Measurements from ENCODE around the gene ELMO1. TPM values are rescaled to one million over a fixed set of nuclear protein-coding genes. Genes with fewer than 3 reads are reported as not detected.
A peak's percentile ranks its signal among the peaks of the same experiment; 100 is the strongest.

ELMO1 gene
- total RNA-seq, 1 donor, result under 0.01 TPM

DNA sequence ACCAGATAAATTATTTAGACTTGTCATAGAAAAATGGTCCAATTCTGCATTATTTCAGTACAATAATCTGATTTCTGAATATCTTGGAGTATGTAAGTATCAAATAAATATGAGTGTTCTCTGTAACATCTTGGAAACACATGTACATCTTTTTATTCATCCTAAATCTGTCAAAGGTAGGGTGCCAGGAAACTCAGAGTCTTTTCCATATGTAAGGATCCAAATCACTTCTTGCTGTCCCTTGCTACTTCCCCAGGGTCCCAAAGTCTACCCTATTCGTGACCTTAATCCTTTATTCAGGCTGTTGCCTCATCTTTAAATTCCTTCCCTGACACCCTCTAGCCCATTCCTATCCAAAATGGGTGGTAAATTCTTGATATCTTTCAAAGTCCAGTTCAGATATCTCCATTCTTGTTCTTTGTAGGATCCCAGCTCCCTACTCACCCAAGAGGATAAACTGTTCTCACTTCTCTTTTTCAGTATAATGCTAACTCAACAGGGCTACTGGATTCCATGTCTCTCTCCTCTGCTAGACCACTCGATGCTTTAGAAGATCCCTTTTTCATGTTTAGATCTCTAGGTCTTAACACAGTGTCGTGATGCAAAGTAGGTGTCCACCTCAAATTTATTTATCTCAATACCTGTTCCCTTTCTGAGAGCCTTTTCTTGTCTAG lies 493.1 kb downstream of the ELMO1 start:
- no peak overlapping the region for H3K4me3 ChIP-seq (ENCODE audit: low read depth, low read length)

DNA sequence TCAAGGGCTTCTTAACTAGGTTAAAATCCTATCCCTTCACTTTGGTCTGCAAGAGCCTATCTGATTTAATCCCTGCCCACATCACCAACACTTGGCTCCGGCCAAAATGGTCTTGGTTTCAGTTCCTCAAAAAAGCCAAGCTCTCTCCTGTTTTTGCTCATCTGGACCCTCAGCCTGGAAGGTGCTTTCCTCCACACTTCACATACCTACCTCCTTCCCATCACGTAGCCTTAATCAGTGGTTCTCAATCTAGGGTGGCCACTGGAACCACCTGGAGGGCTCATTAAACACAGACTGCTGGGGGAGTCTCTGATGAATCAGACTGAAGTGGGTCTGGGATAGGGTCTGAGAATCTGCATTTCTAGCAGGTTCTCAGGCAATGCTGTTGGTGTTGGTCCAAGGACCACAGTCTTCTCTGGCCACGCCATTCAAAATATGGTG lies 497.4 kb downstream of the ELMO1 start:
- TF ChIP-seq, protein P1, sequence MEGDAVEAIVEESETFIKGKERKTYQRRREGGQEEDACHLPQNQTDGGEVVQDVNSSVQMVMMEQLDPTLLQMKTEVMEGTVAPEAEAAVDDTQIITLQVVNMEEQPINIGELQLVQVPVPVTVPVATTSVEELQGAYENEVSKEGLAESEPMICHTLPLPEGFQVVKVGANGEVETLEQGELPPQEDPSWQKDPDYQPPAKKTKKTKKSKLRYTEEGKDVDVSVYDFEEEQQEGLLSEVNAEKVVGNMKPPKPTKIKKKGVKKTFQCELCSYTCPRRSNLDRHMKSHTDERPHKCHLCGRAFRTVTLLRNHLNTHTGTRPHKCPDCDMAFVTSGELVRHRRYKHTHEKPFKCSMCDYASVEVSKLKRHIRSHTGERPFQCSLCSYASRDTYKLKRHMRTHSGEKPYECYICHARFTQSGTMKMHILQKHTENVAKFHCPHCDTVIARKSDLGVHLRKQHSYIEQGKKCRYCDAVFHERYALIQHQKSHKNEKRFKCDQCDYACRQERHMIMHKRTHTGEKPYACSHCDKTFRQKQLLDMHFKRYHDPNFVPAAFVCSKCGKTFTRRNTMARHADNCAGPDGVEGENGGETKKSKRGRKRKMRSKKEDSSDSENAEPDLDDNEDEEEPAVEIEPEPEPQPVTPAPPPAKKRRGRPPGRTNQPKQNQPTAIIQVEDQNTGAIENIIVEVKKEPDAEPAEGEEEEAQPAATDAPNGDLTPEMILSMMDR (IDR thresholded peaks at IDR 0.05; ENCODE audit: insufficient read depth, low read depth, low read length), result no peak
- no peak overlapping the region for H3K4me3 ChIP-seq (ENCODE audit: low read depth, low read length)
- no peak for DNase-seq (ENCODE audit: low read depth)

More for the DNA sequence above, 493.1 kb downstream of the ELMO1 start:
- DNase-seq (ENCODE audit: low read depth), result no peak
- TF ChIP-seq, protein P1 (IDR thresholded peaks at IDR 0.05; ENCODE audit: insufficient read depth, low read depth, low read length), result no peak

DNA sequence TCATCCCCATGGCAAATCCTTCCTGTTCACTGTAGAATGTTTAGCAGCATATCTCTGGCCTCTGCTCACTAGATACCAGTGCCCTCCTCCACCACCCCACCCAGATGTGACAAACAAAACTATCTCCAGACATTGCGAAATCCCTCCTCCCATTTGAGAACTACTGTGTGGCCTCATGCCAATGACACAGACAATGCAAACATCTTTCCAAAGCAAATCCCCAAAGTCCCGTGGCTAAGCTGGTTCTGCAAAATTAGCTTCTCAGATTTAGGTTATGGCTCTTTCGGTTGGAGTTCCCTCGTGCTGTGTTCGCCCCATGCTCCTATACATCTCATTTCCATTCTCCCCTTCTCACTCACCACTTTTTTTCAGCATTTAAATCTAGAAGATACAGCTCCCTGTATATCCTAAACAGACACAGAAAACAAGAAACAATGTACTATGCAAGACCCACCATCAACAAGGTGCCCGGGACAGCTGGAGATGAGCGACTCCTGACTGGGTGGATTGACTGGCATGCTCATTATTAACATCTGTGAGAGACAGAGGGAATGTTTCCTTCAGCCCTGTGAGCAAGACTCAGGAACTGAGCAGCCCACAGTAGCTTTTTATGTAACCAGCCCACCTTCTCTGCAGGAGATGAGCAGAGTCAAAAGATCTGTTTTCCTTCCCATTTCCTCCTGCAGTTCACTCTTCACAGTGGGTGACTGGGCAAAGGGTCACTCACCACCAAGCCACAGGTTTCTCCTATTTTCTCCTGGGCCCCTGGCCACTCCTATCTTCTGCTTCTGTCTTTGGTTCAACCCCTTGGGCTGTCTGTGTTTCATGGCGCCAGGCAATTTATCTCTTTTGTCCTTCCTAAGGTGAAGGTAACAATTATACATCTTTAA lies 498.7 kb downstream of the ELMO1 start:
- DNase-seq (ENCODE audit: low read depth), result peak; percentile 3
- TF ChIP-seq, protein P1 (IDR thresholded peaks at IDR 0.05; ENCODE audit: insufficient read depth, low read depth, low read length), result no peak
- no peak overlapping the region for H3K4me3 ChIP-seq (ENCODE audit: low read depth, low read length)

DNA sequence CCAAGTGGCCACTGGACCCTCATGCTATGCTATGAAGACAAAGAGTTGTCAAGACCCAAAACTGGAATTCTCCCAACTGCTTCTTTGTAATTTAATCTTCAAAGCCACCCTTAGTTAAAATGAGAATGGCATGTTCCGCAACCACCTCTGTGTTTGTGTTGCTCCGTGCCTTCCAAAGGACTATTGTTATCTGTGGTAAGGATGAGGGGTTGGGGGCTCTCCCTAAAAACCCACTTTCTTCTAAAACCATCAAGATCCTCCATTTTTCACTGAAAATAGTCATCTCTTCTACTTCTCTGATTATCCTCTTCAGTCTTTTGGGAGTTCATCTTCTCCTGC lies 502.3 kb downstream of the ELMO1 start:
- TF ChIP-seq, protein P1 (IDR thresholded peaks at IDR 0.05; ENCODE audit: insufficient read depth, low read depth, low read length), result no peak
- DNase-seq (ENCODE audit: low read depth), result no peak
- no peak overlapping the region for H3K4me3 ChIP-seq (ENCODE audit: low read depth, low read length)

DNA sequence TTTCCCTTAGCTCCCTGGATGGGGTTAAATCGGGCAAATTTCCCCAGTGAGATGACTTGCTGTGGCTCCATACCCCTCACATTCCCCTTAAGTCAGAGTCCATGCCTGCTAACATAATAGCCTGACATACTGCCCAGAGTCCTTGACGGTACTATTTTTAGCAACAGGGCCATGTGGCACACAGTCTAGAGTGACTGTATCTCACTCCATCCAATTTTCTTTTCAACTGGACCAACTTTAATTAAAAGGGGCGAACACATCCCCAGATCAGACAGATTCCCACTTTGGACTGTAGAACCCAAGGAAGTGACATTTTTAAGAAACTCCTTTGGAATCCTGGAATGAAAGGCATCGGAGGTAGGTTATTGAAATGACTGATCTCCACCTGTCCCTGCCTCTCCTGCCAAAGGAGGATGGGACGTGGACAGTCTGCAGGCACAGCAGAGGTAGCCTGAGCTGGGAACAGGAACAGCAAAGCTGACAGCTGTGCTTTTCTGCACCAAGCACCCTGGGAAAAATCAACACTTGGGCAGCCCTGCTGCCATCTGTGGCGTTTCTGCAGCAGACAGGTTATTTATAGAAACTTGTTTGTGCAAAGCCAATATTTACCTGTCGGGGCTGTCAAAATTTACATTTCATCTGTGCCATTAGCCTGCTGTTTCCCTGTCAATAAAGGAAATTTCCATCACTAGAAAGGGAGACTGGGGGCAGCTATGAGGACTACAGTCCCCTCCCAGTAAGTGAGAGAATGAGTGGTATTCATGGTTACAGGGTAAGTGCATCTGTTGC lies 502.9 kb downstream of the ELMO1 start:
- no peak for DNase-seq (ENCODE audit: low read depth)
- TF ChIP-seq, protein P1 (IDR thresholded peaks at IDR 0.05; ENCODE audit: insufficient read depth, low read depth, low read length), result no peak
- no peak overlapping the region for H3K4me3 ChIP-seq (ENCODE audit: low read depth, low read length)

DNA sequence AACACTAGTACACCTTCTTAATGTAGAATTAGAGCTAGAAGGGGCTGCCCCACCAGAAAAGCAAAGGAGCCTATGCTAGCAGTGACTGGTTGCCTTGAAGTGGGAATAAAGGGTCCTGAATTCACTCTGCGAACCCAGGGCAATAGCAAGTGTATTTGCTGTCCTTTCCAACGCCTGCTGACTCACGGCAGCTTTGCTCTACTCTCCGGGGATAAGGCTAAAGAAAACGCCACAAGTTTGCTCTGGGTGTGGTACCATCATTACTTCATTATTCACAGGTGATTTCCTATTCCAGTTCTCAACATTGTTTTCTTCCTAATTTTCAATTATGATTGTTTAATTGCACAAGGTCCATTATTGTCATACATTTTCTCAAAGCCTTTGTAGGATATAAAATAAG lies 503.8 kb downstream of the ELMO1 start:
- TF ChIP-seq, protein P1 (IDR thresholded peaks at IDR 0.05; ENCODE audit: insufficient read depth, low read depth, low read length), result no peak

More for the DNA sequence above, 503.8 kb downstream of the ELMO1 start:
- no peak overlapping the region for H3K4me3 ChIP-seq (ENCODE audit: low read depth, low read length)
- DNase-seq (ENCODE audit: low read depth), result no peak

All from fibroblast of villous mesenchyme (primary cell).